Transverse colon (tissue), 3 donors: ENCODE results near the gene ANKRD33B.

Experiments
- CTCF ChIP-seq, 5 experiments: fragments of 200-600 bp in 3 of 5; fragments of 450-650 bp in 2 of 5; sonication (generic) in 3 of 5; IDR thresholded peaks; 1 replicate in 2 of 5; 2 replicates in 3 of 5; pipeline ENCODE4 v1.5.1; 2016 to 2017; ENCODE audit warnings: antibody characterized with exemption in 5 of 5, inconsistent platforms in 3 of 5, mild to moderate bottlenecking in 2 of 5, moderate library complexity in 1 of 5
- EP300 ChIP-seq: sonication (generic); formaldehyde crosslinking; IDR thresholded peaks from one replicate; pipeline ENCODE4 v1.6.1; 2017; ENCODE audit warnings: antibody characterized with exemption, low read depth
- POLR2A ChIP-seq: fragments of 450-650 bp; IDR thresholded peaks from one replicate; pipeline ENCODE4 v1.6.1; 2016; ENCODE audit warnings: antibody characterized with exemption, mild to moderate bottlenecking, moderate library complexity

GRCh38 chr5:10583663-10584572, 20.0 kb downstream of the ANKRD33B start:
- TF ChIP-seq CTCF (IDR thresholded peaks at IDR 0.05): no peak
- TF ChIP-seq EP300: no peak
- TF ChIP-seq POLR2A: no peak
